Stimulated activated CD8-positive, alpha-beta memory T cell treated with anti-CD3 and anti-CD28 coated beads, Interleukin-12 subunit alpha, Interleukin-12 subunit beta, amount 100 ng/mL, for 24 hours (primary cell): ENCODE data around the gene FUT8.
"Not testable (repeated sequence)": the region's sequence is repeated elsewhere in the genome, so short reads cannot be mapped to it uniquely, and the experiment has no call there.

Experiments used
- DNase-seq: peaks from one replicate; pipeline ENCODE4 v3.0.0-alpha.2; 2020; ENCODE audit errors: extremely low read depth

The FUT8 gene

DNA sequence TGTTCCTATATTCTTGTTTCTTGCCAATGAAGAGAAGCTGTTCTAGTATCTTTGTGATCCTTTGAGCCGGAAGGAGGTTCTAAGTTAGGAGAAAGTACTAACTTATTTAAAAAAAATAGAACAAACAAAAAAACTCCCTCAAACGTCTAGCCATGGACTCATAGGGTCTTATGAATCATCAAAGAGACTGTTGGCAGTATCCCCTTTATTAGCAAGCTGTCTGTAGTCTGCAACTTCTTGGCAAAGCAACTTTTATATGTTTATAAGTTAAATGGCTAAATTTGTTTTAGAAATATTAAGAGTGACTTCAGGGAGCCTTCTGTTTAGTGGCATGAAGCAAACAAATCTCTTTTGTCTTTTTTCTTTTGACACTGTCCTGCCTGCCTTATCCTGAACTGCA is 291.9 kb downstream of the FUT8 start:
- DNase-seq: no peak

DNA sequence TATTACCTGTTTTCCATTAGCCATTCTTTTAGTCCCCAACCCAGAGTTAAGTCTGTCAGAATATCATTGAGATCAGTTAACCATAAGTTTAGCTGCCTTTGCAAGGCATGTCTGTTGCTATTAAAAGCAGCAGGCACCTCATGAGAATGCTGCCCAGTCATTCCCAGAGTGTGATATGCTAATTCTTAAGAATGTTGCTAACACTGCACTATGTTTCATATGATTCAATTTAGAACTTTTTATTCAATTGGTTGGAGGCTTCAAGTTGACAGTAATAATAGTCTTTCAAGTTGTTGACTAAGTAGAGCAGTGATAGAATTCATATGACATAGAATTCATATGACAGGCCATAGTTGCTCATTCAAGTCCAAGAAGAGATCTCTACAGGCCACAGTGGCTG is 292.3 kb downstream of the FUT8 start:
- peak; percentile 1 for DNase-seq

DNA sequence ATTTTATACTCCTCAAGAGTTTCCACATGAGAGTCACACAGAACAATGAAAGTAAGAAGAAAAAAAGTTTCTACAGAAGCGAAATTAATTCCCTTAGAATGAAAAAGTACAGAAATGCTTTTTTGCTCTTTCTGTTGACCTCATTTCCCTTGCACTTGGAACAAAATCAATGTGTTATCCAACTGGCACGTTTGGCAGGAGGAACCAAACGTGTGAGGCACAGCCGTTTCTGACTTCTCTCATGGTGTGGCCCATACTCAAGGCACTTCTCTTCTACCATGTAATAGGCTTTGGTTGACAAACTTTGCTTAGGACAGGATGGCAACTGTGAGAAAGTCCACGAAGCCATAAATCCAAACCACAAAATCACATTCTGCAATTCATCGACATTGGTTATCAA is 297.0 kb downstream of the FUT8 start:
- no peak for DNase-seq

DNA sequence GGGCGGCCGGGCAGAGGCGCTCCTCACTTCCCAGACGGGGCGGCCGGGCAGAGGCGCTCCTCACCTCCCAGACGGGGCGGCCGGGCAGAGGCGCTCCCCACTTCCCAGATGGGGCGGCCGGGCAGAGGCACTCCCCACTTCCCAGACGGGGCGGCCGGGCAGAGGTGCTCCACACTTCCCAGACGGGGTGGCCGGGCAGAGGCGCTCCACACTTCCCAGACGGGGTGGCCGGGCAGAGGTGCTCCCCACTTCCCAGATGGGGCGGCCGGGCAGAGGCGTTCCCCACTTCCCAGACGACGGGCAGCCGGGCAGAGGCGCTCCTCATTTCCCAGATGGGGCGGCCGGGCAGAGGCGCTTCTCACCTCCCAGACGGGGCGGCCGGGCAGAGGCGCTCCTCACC is 304.3 kb downstream of the FUT8 start:
- DNase-seq: not testable (repeated sequence)

DNA sequence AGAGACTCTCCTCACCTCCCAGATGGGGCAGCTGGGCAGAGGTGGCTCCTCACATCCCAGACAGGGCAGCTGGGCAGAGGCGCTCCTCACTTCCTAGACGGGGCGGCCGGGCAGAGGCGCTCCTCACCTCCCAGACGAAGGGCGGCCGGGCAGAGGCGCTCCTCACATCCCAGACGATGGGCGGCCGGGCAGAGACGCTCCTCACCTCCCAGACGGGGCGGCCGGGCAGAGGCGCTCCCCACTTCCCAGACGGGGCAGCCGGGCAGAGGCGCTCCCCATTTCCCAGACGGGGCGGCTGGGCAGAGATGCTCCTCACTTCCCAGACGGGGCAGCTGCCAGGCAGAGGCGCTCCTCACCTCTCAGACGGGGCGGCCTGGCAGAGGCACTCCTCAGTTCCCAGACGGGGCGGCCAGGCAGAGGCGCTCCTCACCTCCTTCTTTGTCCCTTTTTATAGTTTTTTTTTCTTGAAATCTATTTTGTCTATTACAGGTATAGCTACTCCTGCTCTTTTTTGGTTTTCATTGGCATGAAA is 304.9 kb downstream of the FUT8 start:
- not testable (repeated sequence) for DNase-seq

DNA sequence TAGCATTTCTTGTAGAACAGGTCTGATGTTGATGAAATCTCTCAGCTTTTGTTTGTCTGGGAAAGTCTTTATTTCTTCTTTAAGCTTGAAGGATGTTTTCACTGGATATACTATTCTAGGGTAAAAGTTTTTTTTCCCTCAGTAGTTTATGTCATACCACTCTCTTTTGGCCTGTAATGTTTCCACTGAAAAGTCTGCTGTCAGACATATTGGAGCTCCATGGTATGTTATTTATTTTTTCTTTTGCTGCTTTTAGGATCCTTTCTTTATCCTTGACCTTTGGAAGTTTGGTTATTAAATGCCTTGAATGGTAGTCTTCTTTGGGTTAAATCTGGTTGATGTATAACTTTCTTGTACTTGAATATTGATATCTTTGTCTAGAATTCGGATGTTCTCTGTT is 306.1 kb downstream of the FUT8 start:
- DNase-seq: no peak

DNA sequence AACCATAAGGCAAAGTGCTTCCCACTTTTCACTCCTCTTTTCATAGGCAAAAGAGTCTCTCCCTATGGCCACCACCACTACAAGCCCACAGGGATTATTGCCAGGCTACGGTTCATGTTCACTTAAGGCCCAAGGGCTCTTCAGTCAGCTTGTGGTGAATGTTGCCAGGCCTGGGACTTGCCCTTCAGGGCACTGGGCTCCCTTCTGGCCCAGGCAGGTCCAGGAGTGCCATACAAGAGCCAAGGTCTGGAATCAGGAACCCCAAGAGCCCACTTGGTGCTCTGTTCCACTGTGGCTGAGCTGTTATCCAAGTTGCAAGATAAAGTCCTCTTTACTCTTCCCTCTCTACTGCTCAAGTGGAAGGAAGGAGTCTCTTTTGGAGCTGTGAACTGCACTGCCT is 307.6 kb downstream of the FUT8 start:
- no peak for DNase-seq

DNA sequence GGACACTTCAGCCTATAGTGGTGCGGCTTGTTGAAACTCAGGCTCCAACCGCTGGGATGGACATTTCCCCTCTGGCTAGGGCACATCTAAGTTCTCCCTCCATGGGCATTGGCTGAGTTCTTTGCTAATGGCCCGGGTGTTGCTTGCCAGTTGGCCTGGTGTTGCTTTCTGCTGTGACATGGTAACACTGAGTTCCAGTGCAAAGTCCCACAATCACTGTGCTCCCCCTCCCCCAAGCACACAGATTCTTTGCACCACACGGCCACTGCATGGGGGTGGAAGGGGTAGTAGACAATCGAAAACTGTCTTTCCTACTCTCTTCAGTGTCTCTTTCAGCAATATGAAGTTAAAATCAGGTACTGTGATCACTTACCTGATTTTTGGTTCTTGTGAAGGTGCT is 308.2 kb downstream of the FUT8 start:
- DNase-seq: no peak

DNA sequence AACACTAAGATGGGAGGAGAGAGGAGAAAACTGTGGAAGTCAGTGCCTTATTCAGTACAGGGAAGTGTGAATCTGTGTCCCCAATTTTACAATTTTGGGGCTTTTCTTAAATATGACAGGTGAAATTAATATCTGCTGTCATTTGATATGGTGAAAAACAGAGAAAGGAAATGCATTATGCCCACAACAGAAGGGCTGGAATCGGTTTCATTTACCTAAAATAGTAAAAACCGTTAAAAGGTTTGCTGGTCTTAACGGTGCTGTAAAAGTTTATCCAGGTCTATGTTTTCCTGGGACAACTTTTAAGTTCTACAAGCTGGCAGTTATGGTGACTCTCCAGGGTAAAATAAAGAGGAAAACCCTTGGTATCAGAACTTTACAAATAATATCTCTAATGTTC is 310.8 kb downstream of the FUT8 start:
- DNase-seq: no peak

DNA sequence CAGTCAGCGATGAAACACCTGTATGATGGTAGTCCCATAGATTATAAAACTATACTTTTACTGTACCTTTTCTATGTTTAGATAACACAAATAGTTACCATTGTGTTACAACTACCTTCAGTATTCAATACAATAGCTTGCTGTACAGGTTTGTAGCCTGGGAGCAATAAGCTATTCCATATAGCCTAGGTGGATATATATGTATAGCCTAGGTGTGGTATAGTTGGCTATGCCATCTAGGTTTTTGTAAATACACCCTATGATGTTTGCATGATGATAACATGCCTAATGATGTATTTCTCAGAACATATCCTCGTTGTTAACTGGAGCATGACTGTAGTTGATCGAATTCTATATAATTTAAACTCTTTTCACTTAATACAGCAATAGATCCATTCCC is 316.1 kb downstream of the FUT8 start:
- DNase-seq: no peak

DNA sequence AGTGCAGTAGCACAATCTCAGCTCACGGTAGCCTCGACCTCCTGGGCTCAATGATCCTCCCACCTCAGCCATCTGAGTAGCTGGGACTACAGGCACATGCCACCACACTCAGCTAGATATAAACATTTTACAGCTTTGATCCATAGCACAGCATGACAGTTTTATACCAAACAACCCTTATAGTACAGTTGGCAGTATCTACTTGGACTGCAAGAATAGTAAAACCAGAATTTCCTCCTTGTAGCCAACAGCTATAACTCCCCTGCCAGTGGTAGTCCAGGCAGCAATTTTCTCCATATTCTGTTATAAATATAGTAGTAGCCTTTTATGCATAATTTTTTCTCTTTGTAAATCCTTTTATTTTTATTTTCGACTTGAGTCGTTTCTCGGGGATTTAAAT is 317.0 kb downstream of the FUT8 start:
- no peak for DNase-seq

DNA sequence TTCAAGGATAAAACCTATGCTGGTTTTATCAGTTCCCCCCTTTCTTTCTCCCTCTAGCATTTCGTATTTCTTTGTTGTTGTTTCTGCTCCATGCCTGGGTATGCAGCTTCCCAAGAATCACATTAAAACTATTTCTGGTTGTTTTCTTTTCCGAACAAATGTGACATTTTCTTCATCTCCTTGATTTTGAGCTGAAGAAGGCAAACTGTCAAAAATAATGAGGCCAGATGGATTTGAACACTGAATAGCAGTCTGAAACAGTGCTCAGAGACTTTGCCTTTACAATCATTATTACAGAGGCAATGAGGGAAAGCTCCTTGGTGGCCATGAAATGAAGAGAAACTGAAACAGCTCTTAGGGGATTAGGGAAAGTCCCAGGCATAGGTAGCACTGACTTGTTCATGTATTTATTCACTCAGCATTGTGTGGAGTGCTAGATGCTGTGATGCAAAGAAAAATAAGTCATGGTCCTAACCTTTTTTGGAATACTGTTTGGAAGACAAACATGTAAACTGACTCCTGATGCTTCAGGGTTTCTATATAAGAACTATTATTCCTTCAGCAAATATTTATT is 319.5 kb downstream of the FUT8 start:
- DNase-seq: no peak

DNA sequence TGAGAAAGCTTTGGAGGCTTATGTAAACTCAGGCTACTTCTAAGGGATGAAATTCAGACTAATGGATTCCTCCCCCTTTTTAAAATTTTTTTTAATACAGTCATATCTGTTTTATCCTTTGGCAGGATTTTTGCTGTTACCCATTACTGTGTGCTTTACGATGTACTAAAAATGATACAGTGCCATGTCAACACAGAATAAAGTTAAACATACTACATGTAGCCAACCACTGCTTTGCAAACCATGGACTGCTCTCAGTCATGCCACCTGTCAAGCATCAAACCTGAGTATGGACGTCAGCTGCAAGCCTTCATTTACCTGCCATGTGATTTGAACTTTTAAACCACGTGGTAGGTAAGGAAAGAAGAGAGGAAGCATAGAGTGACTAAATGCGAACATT is 325.8 kb downstream of the FUT8 start:
- DNase-seq: no peak

DNA sequence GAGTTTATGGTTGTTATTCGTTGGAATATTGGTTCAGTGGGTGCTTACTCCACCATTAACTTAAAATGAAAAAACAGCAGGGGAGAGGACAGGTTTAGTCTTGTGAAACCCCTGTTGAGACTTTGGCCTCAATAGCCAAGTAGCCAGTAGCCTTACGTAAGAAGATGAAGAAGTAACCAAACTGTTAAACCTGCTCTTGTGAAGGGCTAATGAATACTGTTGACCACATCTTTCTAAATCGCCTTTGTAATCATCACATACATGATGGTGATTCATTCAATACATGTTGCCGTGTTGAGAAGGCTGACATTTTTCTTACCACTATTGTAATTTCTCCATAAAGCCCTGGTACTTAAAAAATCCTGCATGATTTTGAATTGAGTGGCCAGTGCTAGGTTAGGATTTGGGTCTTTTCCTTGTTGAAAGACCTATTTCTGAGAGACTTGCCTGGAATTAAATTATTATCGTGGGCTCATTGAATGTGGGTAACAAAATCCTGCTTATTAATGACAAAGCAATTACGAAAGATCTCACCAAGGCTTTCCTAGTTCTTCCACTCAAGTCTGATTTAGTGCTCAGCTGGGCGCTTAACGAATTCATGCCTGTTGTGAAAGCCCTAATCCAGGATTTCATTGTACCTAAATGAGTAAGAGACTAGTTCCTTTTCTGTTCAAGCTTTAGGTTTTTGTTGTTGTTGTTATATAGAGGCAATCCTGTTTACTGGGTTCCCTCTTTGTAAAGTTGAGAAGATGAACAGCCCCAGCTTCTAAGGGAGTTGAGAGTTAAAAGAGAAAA is 333.1 kb downstream of the FUT8 start:
- DNase-seq: no peak

DNA sequence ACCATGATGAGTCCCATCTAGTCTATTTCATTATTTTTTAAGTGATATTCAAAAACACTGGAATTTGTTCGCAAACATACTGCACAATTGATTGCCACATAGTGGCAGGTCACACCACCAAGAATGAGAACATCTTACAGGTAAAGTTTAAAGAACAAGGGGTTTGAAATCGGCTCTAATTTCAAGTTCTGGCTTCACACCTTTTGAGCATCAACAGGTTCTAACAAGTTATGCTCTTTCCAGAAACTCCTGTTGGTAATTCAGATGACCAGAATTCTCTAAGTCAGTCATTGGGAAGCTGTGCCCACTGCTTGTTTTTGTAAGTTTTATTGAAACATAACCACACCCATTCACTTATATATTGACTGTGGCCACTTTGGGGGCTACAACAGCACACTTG is 336.3 kb downstream of the FUT8 start:
- no peak for DNase-seq

DNA sequence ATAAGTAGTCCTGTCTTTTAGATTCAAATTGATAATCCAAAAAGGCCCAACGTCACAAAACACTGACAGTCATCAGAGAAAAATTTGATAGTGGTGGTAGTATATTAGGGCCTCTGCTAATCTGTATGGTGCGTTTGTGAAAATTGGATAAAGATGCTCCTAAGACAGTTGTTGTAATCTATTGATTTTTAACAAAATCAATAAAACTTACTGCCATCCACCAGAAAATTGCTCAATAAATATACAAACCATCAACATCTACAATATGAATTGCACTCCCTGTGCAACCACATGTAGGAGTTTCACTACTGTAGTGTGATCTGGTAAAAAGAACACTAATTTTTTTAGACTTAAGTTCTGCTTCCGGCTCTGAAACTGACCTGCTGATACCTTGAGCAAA is 336.8 kb downstream of the FUT8 start:
- DNase-seq: no peak

DNA sequence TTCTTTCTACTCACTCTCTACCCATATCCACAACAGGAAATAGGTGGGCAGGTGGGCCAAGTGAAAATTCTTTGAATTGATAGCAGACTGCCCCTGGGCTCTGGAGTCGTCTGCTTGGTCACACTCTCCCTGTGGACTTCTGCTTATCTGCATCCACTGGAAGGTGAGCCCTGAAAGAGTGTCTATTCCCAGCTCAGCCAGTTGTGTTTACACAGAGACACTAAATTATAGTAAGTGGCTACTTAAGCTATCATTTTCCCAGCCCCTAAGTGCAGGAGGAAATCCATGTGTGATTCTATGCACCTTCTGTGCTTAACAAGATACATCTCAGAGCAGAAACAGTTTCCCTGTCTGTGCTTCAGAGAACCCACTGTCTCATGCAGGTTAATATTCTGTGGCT is 338.4 kb downstream of the FUT8 start:
- DNase-seq: no peak

DNA sequence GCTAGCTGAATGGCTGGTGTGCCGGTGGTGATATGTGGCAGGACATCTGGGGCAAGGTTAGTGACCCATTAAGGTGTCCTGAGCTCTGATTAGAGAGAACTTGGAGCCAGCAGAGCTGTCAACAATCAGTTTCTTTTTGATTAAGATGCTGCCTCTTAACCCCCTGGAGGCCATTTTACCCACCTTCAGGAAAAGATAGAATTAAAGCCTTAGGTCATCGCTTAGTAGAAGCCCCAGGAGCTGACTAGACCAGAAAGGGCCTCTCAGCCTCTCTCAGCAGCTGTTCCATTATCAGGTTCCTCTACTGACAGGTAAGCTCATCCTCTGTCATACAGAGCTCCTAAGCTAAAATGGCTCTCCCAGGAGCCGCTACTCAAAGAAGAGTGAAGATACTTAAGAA is 339.0 kb downstream of the FUT8 start:
- DNase-seq: no peak

DNA sequence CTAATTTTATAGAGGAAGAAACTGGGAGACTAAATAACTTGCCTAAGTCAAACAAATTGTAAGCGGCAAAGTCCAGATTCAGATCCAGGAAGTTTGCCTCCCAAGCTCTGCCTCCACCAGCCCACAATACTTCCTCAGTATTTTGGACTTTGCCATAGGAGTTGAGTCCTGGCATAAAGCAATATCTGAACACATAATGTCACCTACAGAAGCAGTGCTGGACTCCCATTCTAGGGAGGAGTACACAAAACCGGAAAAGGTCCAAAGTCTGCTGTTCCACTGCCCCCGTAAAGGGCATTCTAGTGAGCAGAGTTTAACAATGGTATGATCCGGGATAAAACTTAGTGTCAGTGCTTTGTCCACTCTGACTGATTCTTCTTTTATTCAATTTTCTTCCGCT is 340.5 kb downstream of the FUT8 start:
- DNase-seq: no peak

DNA sequence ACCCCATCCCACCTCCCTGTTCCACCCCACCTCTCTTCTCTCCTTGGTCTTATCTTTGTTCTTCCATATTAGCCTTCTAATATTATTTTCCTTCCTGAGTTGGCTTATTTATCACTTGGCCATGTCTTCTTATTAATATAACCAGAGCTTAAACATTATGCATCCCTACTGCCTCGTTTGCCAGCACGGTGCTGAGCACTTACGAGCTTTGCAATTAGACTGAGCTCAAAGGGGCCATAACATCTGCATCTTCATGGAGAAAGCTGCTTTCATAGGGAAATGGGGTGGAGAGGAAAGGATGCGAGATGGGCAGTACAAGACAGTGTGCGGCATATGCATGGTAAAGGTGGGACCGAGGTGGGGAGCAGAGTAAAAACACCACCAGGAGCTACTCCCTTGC is 342.8 kb downstream of the FUT8 start:
- no peak for DNase-seq

DNA sequence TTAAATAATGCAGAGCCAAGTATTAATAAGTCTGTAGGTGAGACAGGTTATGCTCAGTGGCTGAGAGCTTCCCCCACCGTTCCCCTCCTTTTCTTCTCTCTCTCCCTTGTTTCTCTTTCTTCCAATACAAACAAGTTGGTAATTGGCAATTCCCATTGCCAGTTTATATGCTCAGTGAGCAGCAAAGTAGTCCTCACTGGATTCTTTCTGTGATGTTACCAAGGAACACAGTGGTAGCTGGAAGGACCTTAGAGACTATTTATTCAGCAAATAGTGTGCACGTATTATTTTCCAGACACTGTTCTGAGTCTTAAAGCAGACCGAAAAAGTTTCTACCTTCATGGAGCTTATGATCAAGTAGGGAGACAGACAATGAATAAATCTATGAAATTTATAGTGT is 344.4 kb downstream of the FUT8 start:
- no peak for DNase-seq

DNA sequence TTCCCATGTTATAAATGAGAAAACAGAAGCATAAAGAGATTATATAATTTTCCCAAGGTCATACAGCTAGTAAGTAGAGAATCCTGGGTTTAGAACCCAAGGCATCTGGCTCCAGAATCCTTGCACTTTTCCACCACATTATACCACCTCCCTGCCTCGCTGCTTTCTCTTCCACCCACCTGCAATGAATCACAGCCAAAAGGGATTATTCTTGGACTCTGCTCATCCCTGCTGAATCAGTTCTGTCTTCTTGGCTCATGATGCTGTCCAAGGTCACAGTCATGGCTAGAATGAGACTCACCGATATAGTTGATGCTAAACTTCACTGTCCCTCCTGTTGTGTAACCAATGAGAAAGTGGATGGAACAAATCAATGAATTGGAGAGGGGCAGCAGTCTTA is 356.6 kb downstream of the FUT8 start:
- no peak for DNase-seq

DNA sequence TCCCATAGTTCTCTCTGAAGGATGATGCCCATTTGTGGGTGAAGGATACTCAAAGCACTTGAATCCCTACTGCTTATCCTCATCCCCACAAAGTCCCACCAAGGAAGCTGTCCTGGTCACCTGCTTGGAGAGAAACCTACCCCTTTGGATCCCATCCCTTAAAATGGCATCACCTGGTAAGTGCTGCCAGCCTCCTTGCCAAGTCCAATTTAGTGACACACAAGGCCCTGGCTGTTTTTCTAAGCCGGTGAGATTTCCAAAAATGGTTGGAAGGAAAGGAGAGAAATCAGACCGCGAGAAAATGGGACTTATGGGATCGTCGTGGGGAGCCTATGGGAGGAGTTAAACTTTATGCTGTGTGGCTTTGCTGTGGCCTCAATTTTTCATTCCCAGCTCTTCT is 358.2 kb downstream of the FUT8 start:
- DNase-seq: no peak

DNA sequence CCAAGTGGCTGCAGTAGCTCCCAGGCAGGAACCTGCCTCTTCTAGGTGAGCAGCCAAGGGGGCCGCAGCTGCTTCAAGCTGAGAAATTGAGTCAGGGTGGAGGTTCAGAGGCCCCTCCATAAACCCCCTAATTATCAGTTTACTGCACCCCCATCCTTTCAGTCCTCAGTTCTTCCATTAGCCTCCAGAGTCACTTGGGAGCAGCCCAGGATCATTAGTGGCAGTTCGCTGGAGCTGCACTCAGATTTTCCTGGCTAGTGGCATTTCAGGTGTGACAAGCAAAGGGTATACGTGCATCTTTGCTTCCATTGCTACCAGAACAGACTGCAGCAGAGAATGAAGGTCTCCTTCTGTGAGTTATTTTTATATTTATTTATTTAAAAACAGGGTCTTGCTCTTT is 358.7 kb downstream of the FUT8 start:
- no peak for DNase-seq
